CD4-positive, alpha-beta T cell treated with Interleukin-21 for 1 hour (primary cell): ENCODE results near the gene SH2B3.
"Not testable (repeated sequence)": the region's sequence is repeated elsewhere in the genome, so short reads cannot be mapped to it uniquely, and the experiment has no call there.

Experiments
- DNase-seq: peaks from one replicate; pipeline ENCODE4 v3.0.0-alpha.2; 2020

The SH2B3 gene

DNA sequence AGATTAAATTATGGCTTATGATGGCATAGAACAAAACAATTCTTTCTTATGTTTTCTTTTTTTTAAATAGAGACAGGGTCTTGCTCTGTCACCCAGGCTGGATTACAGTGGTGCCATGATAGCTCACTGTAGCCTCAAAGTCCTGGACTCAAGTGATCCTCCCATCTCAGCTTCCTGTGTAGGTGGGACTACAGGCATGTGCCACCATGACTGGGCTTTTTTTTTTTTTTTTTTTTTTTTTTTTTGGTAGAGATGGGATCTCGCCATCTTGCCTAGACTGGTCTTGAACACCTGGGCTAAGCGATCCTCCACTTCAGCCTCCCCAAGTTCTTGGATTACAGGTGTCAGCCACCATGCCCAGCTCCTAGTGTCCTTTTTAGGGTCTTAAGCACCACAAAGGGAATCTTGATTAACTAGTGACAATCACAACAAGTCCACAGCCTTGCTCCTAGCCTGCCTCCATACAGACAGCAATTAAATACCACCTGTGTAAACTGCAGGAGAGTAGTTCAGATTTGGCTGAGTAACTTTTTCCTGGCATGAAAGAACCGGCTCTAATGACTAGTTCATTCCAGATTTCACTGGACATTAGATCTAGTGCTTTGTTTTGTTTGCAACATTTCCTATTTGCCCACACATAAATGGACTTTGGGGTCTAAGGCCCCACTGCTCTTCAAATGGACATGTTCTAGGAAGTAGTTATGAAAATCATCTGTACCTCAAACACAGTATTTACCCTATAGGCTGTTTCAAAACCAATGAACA lies 61.6 kb downstream of the SH2B3 start:
- no peak for DNase-seq

DNA sequence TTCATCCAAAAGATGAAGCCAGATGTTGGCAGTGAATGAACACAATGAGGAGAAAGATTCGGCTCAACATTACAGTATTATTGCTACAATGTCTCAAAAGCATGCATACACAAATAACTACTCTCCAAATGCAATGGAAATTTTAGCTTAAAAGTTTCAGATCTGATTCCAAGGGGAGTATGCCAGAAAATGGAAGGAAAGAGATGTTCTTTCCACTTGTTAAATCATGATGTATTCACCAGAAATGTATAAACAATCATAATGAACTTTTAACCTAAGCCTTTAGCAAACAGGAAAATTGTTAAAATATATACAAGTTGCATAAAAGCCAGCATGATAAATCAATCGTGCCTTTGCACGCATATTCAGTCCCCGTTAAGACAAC lies 62.1 kb downstream of the SH2B3 start:
- DNase-seq = no peak

DNA sequence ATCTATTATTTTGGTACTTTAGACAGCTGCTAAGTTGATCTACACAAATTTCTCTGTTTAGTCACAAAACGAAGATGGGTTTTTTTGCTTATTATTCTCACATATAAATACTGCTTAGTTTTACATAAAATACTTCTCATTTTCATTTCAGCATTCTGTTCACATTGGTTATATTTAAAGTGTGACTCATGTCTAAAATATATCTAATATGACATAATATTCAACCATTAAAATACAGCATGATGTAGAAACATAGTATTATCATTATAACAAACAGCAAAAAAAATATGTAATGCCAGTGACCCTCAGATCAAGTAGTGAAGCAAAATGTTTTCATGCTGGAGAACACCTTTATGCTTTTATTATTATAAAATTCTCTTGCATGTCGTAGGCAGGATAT lies 63.7 kb downstream of the SH2B3 start:
- DNase-seq = no peak

DNA sequence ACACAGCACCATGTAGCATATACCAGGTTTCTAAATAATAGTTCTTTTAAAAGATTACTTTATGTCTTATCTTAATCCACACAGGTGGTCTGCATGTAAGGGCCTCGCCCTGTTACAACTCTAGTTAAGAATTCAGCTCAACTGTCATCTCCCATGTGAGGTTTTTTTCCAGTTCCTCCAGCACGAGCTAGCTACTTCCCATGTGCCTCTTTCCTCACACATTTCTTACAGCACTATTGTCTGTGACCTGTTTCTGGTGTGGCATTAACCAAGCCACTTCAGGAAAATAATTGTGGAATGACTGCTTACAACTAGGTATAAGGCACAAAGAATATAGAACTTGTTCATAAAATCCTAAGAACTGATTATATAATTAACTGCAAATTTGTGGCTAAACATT lies 65.5 kb downstream of the SH2B3 start:
- DNase-seq = no peak

DNA sequence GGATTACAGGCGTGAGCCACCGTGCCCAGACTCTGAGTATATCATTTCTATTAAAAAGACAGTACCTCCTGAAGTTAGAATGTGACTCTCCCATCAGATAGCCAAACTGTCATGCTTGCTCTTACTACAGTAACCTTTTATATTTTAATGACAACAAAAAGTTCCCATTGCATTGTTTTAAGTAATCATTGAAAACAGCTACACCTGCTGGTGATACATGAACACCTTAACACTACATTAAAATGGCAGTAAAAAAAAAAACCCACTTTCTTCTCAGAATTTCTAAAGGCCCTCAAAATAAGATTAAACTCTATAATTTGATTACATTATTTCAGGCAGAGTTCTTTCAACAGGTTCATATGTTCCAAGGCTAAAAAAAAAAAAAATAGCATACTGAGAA lies 76.7 kb downstream of the SH2B3 start:
- DNase-seq = peak; percentile 13

DNA sequence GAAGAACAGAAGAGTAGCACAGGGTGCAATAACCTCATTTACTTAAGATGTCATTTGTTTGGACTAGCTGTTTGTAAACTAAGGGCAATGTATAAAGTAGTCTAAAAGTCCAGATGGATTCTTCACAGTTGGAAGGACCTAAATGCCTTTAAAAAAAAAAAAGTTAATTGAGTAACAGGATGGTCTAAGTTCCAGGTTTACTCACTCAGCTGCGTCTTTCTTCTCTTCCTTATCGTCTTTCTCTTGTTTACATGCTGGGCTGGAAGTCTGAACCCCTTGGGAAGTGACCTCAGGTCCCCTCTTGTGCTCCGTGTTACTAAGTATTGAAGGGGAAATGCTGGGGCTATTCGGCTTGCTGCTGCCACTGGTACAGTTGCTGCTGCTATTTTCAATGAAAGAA lies 82.5 kb downstream of the SH2B3 start:
- DNase-seq = no peak

DNA sequence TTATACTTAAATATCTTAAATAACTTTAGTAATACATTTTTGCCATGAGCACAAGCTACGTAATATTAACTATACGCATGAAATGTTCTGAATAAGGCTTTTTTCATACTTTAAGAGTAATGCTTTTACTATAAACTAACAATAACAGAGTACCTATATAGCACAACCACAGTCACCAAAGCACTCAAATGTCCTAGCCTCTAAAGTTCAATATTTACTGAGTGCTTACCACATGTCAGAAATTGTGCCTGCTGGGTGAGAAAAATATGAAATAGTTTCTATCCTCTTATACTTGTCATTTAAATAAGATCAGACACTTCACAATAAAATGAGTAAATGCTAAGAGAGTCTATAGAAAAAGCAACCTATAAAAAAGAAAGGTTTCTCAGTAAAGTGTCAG lies 83.1 kb downstream of the SH2B3 start:
- DNase-seq = no peak

DNA sequence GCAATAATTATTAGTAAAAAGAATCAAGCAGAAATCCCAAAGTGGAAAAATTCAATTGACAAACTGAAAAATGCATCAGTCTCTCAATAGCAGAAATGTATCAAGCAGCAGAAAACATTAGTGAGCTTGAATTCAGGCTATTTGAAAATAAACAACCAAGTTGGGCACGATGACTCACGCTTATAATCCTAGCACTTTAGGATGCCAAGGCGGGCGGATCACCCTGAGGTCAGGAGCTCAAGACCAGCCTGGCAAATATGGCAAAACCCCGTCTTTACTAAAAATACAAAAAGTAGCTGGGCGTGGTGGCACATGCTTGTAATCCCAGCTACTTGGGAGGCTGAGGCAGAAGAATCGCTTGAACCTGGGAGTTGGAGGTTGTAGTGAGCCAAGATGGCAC lies 87.3 kb downstream of the SH2B3 start:
- DNase-seq = not testable (repeated sequence)

DNA sequence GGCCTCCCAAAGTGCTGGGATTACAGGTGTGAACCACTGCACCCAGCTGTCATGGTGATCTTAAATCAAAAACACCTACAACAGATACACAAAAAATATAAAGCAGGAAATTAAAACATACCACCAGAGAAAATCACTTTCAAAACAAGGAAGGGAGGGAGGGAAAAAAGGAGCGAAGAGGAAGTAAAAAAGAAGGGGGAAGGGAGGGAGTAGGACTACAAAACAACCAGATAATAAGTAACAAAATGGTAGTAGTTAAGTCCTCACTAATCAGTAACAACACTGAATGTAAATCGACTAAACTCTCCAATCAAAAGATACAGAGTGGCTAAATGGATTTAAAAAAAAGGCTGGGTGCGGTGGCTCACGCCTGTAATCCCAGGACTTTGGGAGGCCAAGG lies 89.0 kb downstream of the SH2B3 start:
- DNase-seq = no peak
